Eye (tissue), 1 donor: Measurements from ENCODE around the gene IL2RA.
"Not testable (repeated sequence)": the region's sequence is repeated elsewhere in the genome, so short reads cannot be mapped to it uniquely, and the experiment has no call there.

Experiments used
- DNase-seq: peaks from one replicate; pipeline ENCODE4 v3.0.0-alpha.2; 2015

Gene IL2RA

GRCh38 chr10:5976512-5977470 is 85.4 kb downstream of the IL2RA start:
- DNase-seq: peak; percentile 77

GRCh38 chr10:5975641-5976473 is 86.3 kb downstream of the IL2RA start:
- no peak for DNase-seq

- no peak for DNase-seq
Observed at GRCh38 chr10:5973069-5973468, 89.1 kb downstream of the IL2RA start.

GRCh38 chr10:5971886-5972285 is 90.3 kb downstream of the IL2RA start:
- DNase-seq: no peak

- DNase-seq: no peak
Observed at GRCh38 chr10:5971315-5971832, 90.8 kb downstream of the IL2RA start.

- DNase-seq: no peak
Observed at GRCh38 chr10:5970527-5970926, 91.6 kb downstream of the IL2RA start.

GRCh38 chr10:5970066-5970465 is 92.1 kb downstream of the IL2RA start:
- no peak for DNase-seq

GRCh38 chr10:5968681-5969453 is 93.3 kb downstream of the IL2RA start:
- DNase-seq: peak; percentile 49

- DNase-seq: peak; percentile 40
Observed at GRCh38 chr10:5968037-5968680, 94.0 kb downstream of the IL2RA start.

GRCh38 chr10:5965266-5965665 is 96.9 kb downstream of the IL2RA start:
- DNase-seq: no peak

- no peak for DNase-seq
Observed at GRCh38 chr10:5964736-5965135, 97.4 kb downstream of the IL2RA start.

GRCh38 chr10:5963591-5963990 is 98.6 kb downstream of the IL2RA start:
- no peak for DNase-seq

- DNase-seq: no peak
Observed at GRCh38 chr10:5963071-5963470, 99.1 kb downstream of the IL2RA start.

- not testable (repeated sequence) for DNase-seq
Observed at GRCh38 chr10:5962358-5962940, 99.7 kb downstream of the IL2RA start.

- no peak for DNase-seq
Observed at GRCh38 chr10:5961405-5962100, 100.6 kb downstream of the IL2RA start.

- not testable (repeated sequence) for DNase-seq
Observed at GRCh38 chr10:5960973-5961275, 101.2 kb downstream of the IL2RA start.
